HCT116 (cell line): ENCODE measurements around the gene NDRG3. TPM values are rescaled to one million over a fixed set of nuclear protein-coding genes. Genes with fewer than 3 reads are reported as not detected.

Experiments
- ATAC-seq: fragments of 200-7000 bp; cut with Tn5 transposase; 2 replicates; pipeline ENCODE4 v1.9.1; 2020; ENCODE audit warnings: mild to moderate bottlenecking, moderate library complexity
- BruUV-seq: library from RNA; stranded (reverse); fragments of 400-500 nt; replicated peaks from 2 replicates; lab custom pipeline; 2021; lab: Mats Ljungman, UMichigan
- CTCF ChIA-PET: fragments of 300-600 bp; sonication (Branson Sonifier 250); formaldehyde crosslinking; loops from one replicate; lab custom pipeline; 2021; ENCODE audit warnings: antibody characterized with exemption; lab: Charles Lee
- POLR2A ChIA-PET: fragments of 300-600, 350-600 bp; sonication (Branson Sonifier 250); formaldehyde crosslinking; loops from one replicate; lab custom pipeline; 2021; ENCODE audit warnings: antibody characterized with exemption; lab: Charles Lee
- RAD21 ChIA-PET, 2 experiments: fragments of 300-600 bp; sonication (Branson Sonifier 250); formaldehyde crosslinking; loops; one replicate each; lab custom pipeline; 2023; ENCODE audit warnings: low total read pairs in 2 of 2; ENCODE audit not compliant: uncharacterized antibody in 2 of 2, unreplicated experiment in 2 of 2, low non-redundant PET in 1 of 2; lab: Charles Lee
- DNase-seq: peaks from one replicate; pipeline ENCODE4 v3.0.0-alpha.2; 2010; ENCODE audit warnings: low read depth, low spot score
- H2AFZ ChIP-seq: fragments of 200-600 bp; shearing (Covaris generic), sonication (generic); 2 replicates; pipeline ENCODE4 v1.6.1; 2017; ENCODE audit warnings: low read depth, mixed run types, mixed read lengths, antibody characterized with exemption, low read length; ENCODE audit not compliant: poor library complexity, severe bottlenecking
- H3K27ac ChIP-seq: 2 replicates; pipeline ENCODE4 v1.5.1; 2012; ENCODE audit warnings: low read depth, low read length
- H3K27me3 ChIP-seq: fragments of 200-600 bp; sonication (generic); 2 replicates; pipeline ENCODE4 v1.6.1; 2016; ENCODE audit warnings: mixed run types, low read length, mixed read lengths; ENCODE audit not compliant: insufficient read depth
- H3K36me3 ChIP-seq, 2 experiments: fragments of 200-500 bp in 1 of 2; fragments of 200-600 bp in 1 of 2; sonication (Bioruptor generic) in 1 of 2; sonication (generic) in 1 of 2; 2 replicates each; pipeline versions ENCODE4 v1.5.1 to v1.6.1; 2014 to 2016; ENCODE audit warnings: low read length in 2 of 2, inconsistent platforms in 1 of 2, mixed read lengths in 1 of 2, mixed run types in 1 of 2; ENCODE audit not compliant: insufficient read depth in 2 of 2, control insufficient read depth in 1 of 2
- H3K4me1 ChIP-seq, 2 experiments: fragments of 200-600 bp in 1 of 2; sonication (generic) in 1 of 2; 2 replicates each; pipeline versions ENCODE4 v1.5.1 to v1.6.1; 2012 to 2017; ENCODE audit warnings: low read length in 2 of 2, inconsistent platforms in 1 of 2, mild to moderate bottlenecking in 1 of 2, mixed read lengths in 1 of 2, mixed run types in 1 of 2, moderate library complexity in 1 of 2; ENCODE audit not compliant: insufficient read depth in 2 of 2, control insufficient read depth in 1 of 2
- H3K4me2 ChIP-seq: fragments of 200-600 bp; sonication (generic); 2 replicates; pipeline ENCODE4 v1.6.1; 2017; ENCODE audit warnings: mixed run types, low read length, mixed read lengths
- H3K4me3 ChIP-seq, 2 experiments: fragments of 200-600 bp in 1 of 2; sonication (generic) in 1 of 2; replicated peaks in 1 of 2; 2 replicates each; pipeline ENCODE4 v1.5.1; 2011 to 2016; ENCODE audit warnings: low read length in 2 of 2, control low read depth in 1 of 2, low read depth in 1 of 2, mild to moderate bottlenecking in 1 of 2, mixed read lengths in 1 of 2, mixed run types in 1 of 2
- H3K79me2 ChIP-seq: fragments of 200-600 bp; sonication (generic); 2 replicates; pipeline ENCODE4 v1.6.1; 2017; ENCODE audit warnings: mild to moderate bottlenecking, mixed run types, low read length, moderate library complexity, mixed read lengths; ENCODE audit not compliant: insufficient read depth
- H3K9ac ChIP-seq: fragments of 200-600 bp; sonication (generic); 2 replicates; pipeline ENCODE4 v1.6.1; 2016; ENCODE audit warnings: low read length, mixed read lengths
- H3K9me2 ChIP-seq: fragments of 200-600 bp; sonication (generic), shearing (Covaris generic); 2 replicates; pipeline ENCODE4 v1.6.1; 2017; ENCODE audit warnings: mixed run types, mild to moderate bottlenecking, moderate library complexity; ENCODE audit not compliant: insufficient read depth
- H3K9me3 ChIP-seq, 2 experiments: fragments of 200-500 bp in 1 of 2; fragments of 200-600 bp in 1 of 2; sonication (Bioruptor generic) in 1 of 2; sonication (generic) in 1 of 2; 2 replicates each; pipeline ENCODE4 v1.6.1; 2014 to 2017; ENCODE audit warnings: low read length in 2 of 2, mixed read lengths in 2 of 2, inconsistent platforms in 1 of 2, low read depth in 1 of 2, mild to moderate bottlenecking in 1 of 2, mixed run types in 1 of 2, moderate library complexity in 1 of 2; ENCODE audit not compliant: control insufficient read depth in 1 of 2, insufficient read depth in 1 of 2
- H4K20me1 ChIP-seq: fragments of 200-600 bp; sonication (generic), shearing (Covaris generic); 2 replicates; pipeline ENCODE4 v1.6.1; 2017; ENCODE audit warnings: mixed run types, mild to moderate bottlenecking, moderate library complexity; ENCODE audit not compliant: insufficient read depth
- ATF3 ChIP-seq: IDR thresholded peaks from 2 replicates; pipeline ENCODE4 v1.6.1; 2012
- CEBPB ChIP-seq: IDR thresholded peaks from 2 replicates; pipeline ENCODE4 v1.6.1; 2012; ENCODE audit warnings: low read depth
- EGR1 ChIP-seq: IDR thresholded peaks from 2 replicates; pipeline ENCODE4 v1.6.1; 2012; ENCODE audit warnings: low read depth
- JUND ChIP-seq: IDR thresholded peaks from 2 replicates; pipeline ENCODE4 v1.6.1; 2012
- POLR2A ChIP-seq: IDR thresholded peaks from 2 replicates; pipeline ENCODE4 v1.7.0; 2011; ENCODE audit warnings: borderline replicate concordance; ENCODE audit not compliant: insufficient read depth, insufficient read length; ENCODE audit errors: extremely low read depth
- SIN3A ChIP-seq: IDR thresholded peaks from 2 replicates; pipeline ENCODE4 v1.6.1; 2012; ENCODE audit warnings: low read depth
- TCF7L2 ChIP-seq: IDR thresholded peaks from 2 replicates; pipeline ENCODE4 v1.7.0; 2011; ENCODE audit warnings: borderline replicate concordance, inconsistent platforms; ENCODE audit not compliant: insufficient read depth, insufficient read length; ENCODE audit errors: extremely low read depth
- ZBTB33 ChIP-seq: IDR thresholded peaks from 2 replicates; pipeline ENCODE4 v1.6.1; 2011; ENCODE audit warnings: mild to moderate bottlenecking, low read length, moderate library complexity; ENCODE audit not compliant: insufficient replicate concordance; ENCODE audit errors: extremely low read depth
- ZFX ChIP-seq: fragments of 450-650 bp; IDR thresholded peaks from 2 replicates; pipeline ENCODE4 v1.6.1; 2017
- intact Hi-C: fragments of 100-400 bp; cut with micrococcal nuclease; formaldehyde crosslinking; loops from 2 replicates; pipeline ENCODE4 v1.10.0; 2022
- total RNA-seq: library from RNA; stranded (reverse); gene quantifications from one replicate; pipeline ENCODE4 v1.2.1, GENCODE V29; 2021; ENCODE audit not compliant: unreplicated experiment

NDRG3 gene
- total RNA-seq, 1 experiment from 2014 or later: 29.3 TPM

- no peak overlapping the region for H3K27ac ChIP-seq
- ChIA-PET POLR2A (no interaction called here), RAD21 (no interaction called here), CTCF (interaction anchor here (2.2 kb wide), 1 partner anchor 17 kb away, joined by 7 read pairs; the partner anchor contains the start of gene DSN1)
- H3K4me1 ChIP-seq: peaks cover 0 to 5% of the 10 kb centered on the region in 2 experiments; a peak in 1 of 4 replicates
- H3K27me3 ChIP-seq: no peaks in the 10 kb centered on the region
- no peaks in the 10 kb centered on the region for H3K79me2 ChIP-seq
- H3K4me3 ChIP-seq: no peak overlapping the region
- no peak overlapping the region for H3K9ac ChIP-seq
- peaks cover 23 to 35% of the 10 kb centered on the region in 2 experiments for H3K36me3 ChIP-seq
- H2AFZ ChIP-seq: no peak overlapping the region
- H4K20me1 ChIP-seq: no peaks in the 10 kb centered on the region
- intact Hi-C loops: no loop called here
- no peaks in the 10 kb centered on the region for H3K9me3 ChIP-seq
- no peaks in the 10 kb centered on the region for H3K9me2 ChIP-seq
- no TSS peak for BruUV-seq
- ATAC-seq: no peak
- DNase-seq: no peak
- H3K4me2 ChIP-seq: no peak overlapping the region
- no peak for TF ChIP-seq POLR2A
- TF ChIP-seq EGR1: no peak
- TF ChIP-seq CEBPB: no peak
- TF ChIP-seq ZFX: no peak
- no peak for TF ChIP-seq ZBTB33
- no peak for TF ChIP-seq TCF7L2
- no peak for TF ChIP-seq SIN3A
- no peak for TF ChIP-seq ATF3
- TF ChIP-seq JUND: no peak
Observed at GRCh38 chr20:36756496-36756895, 10.6 kb upstream of the NDRG3 start.
